DMS153 (cell line): ENCODE measurements around the gene AJUBA.
A peak's percentile ranks its signal among the peaks of the same experiment; 100 is the strongest.
"Not testable (repeated sequence)": the region's sequence is repeated elsewhere in the genome, so short reads cannot be mapped to it uniquely, and the experiment has no call there.

ENCODE experiments used
- DNase-seq: peaks from one replicate; lab custom pipeline; 2025; lab: John Stamatoyannopoulos, UW

AJUBA gene

GRCh38 chr14:23006188-23006534, 23.8 kb upstream of the AJUBA start:
- DNase-seq = no peak

GRCh38 chr14:23005451-23006187, 23.3 kb upstream of the AJUBA start:
- no peak for DNase-seq

GRCh38 chr14:23004274-23004673, 21.9 kb upstream of the AJUBA start:
- DNase-seq = not testable (repeated sequence)

GRCh38 chr14:23002592-23002991, 20.2 kb upstream of the AJUBA start:
- DNase-seq = no peak

- DNase-seq = no peak
These were observed 18.5 kb upstream of the AJUBA start for GRCh38 chr14:23000860-23001259.

- no peak for DNase-seq
These were observed 16.1 kb upstream of the AJUBA start for GRCh38 chr14:22998329-22999012.

GRCh38 chr14:22997676-22998323, 15.4 kb upstream of the AJUBA start:
- DNase-seq = no peak

- no peak for DNase-seq
These were observed 14.7 kb upstream of the AJUBA start for GRCh38 chr14:22996768-22997654.

- DNase-seq = no peak
These were observed 13.7 kb upstream of the AJUBA start for GRCh38 chr14:22995889-22996625.

- no peak for DNase-seq
These were observed 12.5 kb upstream of the AJUBA start for GRCh38 chr14:22994762-22995275.

GRCh38 chr14:22993517-22993916, 11.2 kb upstream of the AJUBA start:
- no peak for DNase-seq

- DNase-seq = no peak
These were observed 9.5 kb upstream of the AJUBA start for GRCh38 chr14:22991852-22992251.

GRCh38 chr14:22987291-22987690, 4.9 kb upstream of the AJUBA start:
- no peak for DNase-seq

- DNase-seq = peak; percentile 65
These were observed 4.2 kb upstream of the AJUBA start for GRCh38 chr14:22986508-22987054.

GRCh38 chr14:22985894-22986507, 3.6 kb upstream of the AJUBA start:
- DNase-seq = no peak

- DNase-seq = no peak
These were observed 2.8 kb upstream of the AJUBA start for GRCh38 chr14:22984959-22985658.

- DNase-seq = no peak
These were observed 375 bp downstream of the AJUBA start for GRCh38 chr14:22981876-22982476.

- no peak for DNase-seq
These were observed 1.1 kb downstream of the AJUBA start for GRCh38 chr14:22981090-22981875.

GRCh38 chr14:22980672-22981089, 1.7 kb downstream of the AJUBA start:
- DNase-seq = no peak
